MCF 10A (cell line): Measurements from ENCODE around the gene SP6. TPM values are rescaled to one million over a fixed set of nuclear protein-coding genes. Genes with fewer than 3 reads are reported as not detected.

ENCODE experiments used
- BruUV-seq: library from RNA; stranded (reverse); fragments of 400-500 nt; replicated peaks from 2 replicates; lab custom pipeline; 2021; lab: Mats Ljungman, UMichigan
- CTCF ChIA-PET: fragments of 300-600 bp; sonication (Branson Sonifier 250); formaldehyde crosslinking; extraction: SDS; loops from one replicate; lab custom pipeline; 2021; ENCODE audit warnings: antibody characterized with exemption, inconsistent platforms; lab: Yijun Ruan, JAX
- POLR2A ChIA-PET: fragments of 300-600, 350-650 bp; sonication (Branson Sonifier 250); formaldehyde crosslinking; extraction: SDS; loops from one replicate; lab custom pipeline; 2020; ENCODE audit warnings: antibody characterized with exemption, inconsistent platforms; lab: Yijun Ruan, JAX
- DNase-seq: peaks from one replicate; pipeline ENCODE4 v3.0.0-alpha.2; 2018; ENCODE audit not compliant: unreplicated experiment
- H3K27ac Mint-ChIP-seq: one replicate; pipeline ENCODE4 v1.8.0; 2022; ENCODE audit warnings: mild to moderate bottlenecking, low read depth, mixed read lengths; ENCODE audit not compliant: unreplicated experiment
- H3K27me3 Mint-ChIP-seq: one replicate; pipeline ENCODE4 v1.8.0; 2022; ENCODE audit warnings: mixed read lengths; ENCODE audit not compliant: insufficient read depth, unreplicated experiment
- H3K36me3 Mint-ChIP-seq: one replicate; pipeline ENCODE4 v1.8.0; 2022; ENCODE audit warnings: mild to moderate bottlenecking, moderate library complexity, mixed read lengths; ENCODE audit not compliant: insufficient read depth, unreplicated experiment
- H3K4me1 Mint-ChIP-seq: one replicate; pipeline ENCODE4 v1.8.0; 2022; ENCODE audit warnings: mixed read lengths; ENCODE audit not compliant: insufficient read depth, unreplicated experiment
- H3K4me3 Mint-ChIP-seq: one replicate; pipeline ENCODE4 v1.8.0; 2022; ENCODE audit warnings: mild to moderate bottlenecking, moderate library complexity, mixed read lengths; ENCODE audit not compliant: unreplicated experiment
- H3K9me3 Mint-ChIP-seq: one replicate; pipeline ENCODE4 v1.8.0; 2022; ENCODE audit warnings: mixed read lengths; ENCODE audit not compliant: unreplicated experiment
- intact Hi-C: fragments of 100-400 bp; cut with micrococcal nuclease; formaldehyde crosslinking; loops from 2 replicates; pipeline ENCODE4 v1.14.1; 2022
- total RNA-seq: library from RNA; stranded (reverse); gene quantifications from 2 replicates; pipeline ENCODE4 v1.2.3, GENCODE V29; 2022
- TF ChIP-seq, protein P1 (sequence below): fragments of 200-600 bp; IDR thresholded peaks from one replicate; pipeline ENCODE4 v1.8.0; 2022; ENCODE audit warnings: antibody characterized with exemption, mild to moderate bottlenecking; ENCODE audit not compliant: unreplicated experiment

Gene SP6
- total RNA-seq, 1 experiment from 2014 or later = 1.5 TPM

DNA sequence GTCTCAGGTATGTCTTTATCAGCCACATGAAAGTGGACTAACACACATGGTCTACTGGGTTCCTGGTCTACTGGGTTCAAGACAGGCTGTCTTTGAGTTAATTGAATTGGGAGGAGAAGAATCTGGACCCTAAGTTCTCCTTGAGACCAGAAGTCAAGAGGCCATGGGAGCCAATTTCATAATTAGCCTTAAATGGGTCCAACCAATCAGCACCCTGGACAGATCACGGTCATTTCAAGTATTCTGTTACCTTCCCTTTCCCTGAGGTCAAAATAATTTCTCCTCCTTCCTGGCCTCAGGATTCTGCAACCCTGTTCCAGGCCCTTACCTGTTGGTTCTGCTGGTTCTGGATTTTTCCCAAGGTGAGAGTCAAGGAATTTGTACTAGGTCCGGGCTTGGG lies 53.2 kb downstream of the SP6 start:
- H3K4me1 Mint-ChIP-seq = no peaks in the 10 kb centered on the region
- ChIA-PET POLR2A (no interaction called here), CTCF (interaction anchor here (0.8 to 1.3 kb wide), 3 partner anchors 13 to 100 kb away, joined by 3 to 5 read pairs (median 3); no protein-coding TSS in a partner anchor)
- H3K4me3 Mint-ChIP-seq = no peak overlapping the region
- H3K27ac Mint-ChIP-seq = no peak overlapping the region
- BruUV-seq = no TSS peak
- TF ChIP-seq, protein P1, sequence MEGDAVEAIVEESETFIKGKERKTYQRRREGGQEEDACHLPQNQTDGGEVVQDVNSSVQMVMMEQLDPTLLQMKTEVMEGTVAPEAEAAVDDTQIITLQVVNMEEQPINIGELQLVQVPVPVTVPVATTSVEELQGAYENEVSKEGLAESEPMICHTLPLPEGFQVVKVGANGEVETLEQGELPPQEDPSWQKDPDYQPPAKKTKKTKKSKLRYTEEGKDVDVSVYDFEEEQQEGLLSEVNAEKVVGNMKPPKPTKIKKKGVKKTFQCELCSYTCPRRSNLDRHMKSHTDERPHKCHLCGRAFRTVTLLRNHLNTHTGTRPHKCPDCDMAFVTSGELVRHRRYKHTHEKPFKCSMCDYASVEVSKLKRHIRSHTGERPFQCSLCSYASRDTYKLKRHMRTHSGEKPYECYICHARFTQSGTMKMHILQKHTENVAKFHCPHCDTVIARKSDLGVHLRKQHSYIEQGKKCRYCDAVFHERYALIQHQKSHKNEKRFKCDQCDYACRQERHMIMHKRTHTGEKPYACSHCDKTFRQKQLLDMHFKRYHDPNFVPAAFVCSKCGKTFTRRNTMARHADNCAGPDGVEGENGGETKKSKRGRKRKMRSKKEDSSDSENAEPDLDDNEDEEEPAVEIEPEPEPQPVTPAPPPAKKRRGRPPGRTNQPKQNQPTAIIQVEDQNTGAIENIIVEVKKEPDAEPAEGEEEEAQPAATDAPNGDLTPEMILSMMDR = no peak
- no peaks in the 10 kb centered on the region for H3K36me3 Mint-ChIP-seq
- intact Hi-C loops = no loop called here
- peak; percentile 39 for DNase-seq
- H3K9me3 Mint-ChIP-seq = no peaks in the 10 kb centered on the region
- peaks cover 55% of the 10 kb centered on the region for H3K27me3 Mint-ChIP-seq

Other genes with a start within 250 kb of the SP6 start
- 522 and 609 TPM in 2 replicates for gene KPNB1, start 201.2 kb downstream of the SP6 start, total RNA-seq
- gene TBKBP1, start 157.0 kb downstream of the SP6 start, total RNA-seq = 0.40 and 1.5 TPM in 2 replicates
- not detected in 2 replicates for gene TBX21, start 117.9 kb downstream of the SP6 start, total RNA-seq
- 4.3 and 4.7 TPM in 2 replicates for gene OSBPL7, start 29.4 kb downstream of the SP6 start, total RNA-seq
- gene MRPL10, start 19.6 kb downstream of the SP6 start, total RNA-seq = 43.2 and 49.3 TPM in 2 replicates
- gene LRRC46, start 19.5 kb downstream of the SP6 start, total RNA-seq = 1.2 and 1.4 TPM in 2 replicates
- gene SCRN2, start 9.9 kb downstream of the SP6 start, total RNA-seq = 15.7 and 16.2 TPM in 2 replicates
- gene SP2, start 45.1 kb upstream of the SP6 start, total RNA-seq = 11.9 and 15.1 TPM in 2 replicates
- gene PNPO, start 90.4 kb upstream of the SP6 start, total RNA-seq = 56.8 and 58.4 TPM in 2 replicates
- gene PRR15L, start 106.7 kb upstream of the SP6 start, total RNA-seq = not detected in 2 replicates
- 132 and 149 TPM in 2 replicates for gene CDK5RAP3, start 120.0 kb upstream of the SP6 start, total RNA-seq
- gene COPZ2, start 186.6 kb upstream of the SP6 start, total RNA-seq = 2.5 TPM in 1 of 2 replicates, not detected in the other
- gene NFE2L1, start 197.2 kb upstream of the SP6 start, total RNA-seq = 235 and 315 TPM in 2 replicates